ENCODE measurements around the gene CEP112.
"Not testable (repeated sequence)": the region's sequence is repeated elsewhere in the genome, so short reads cannot be mapped to it uniquely, and the experiment has no call there.

CEP112 gene

GRCh38 chr17:65743308-65743655 lies 448.7 kb downstream of the CEP112 start:
- H3K4me3 ChIP-seq: no peak overlapping the region
- H3K9ac ChIP-seq (ENCODE audit: insufficient read length): no peak overlapping the region
- no peaks in the 10 kb centered on the region for H3K36me3 ChIP-seq (ENCODE audit: insufficient read depth, low read length)
- H3K27ac ChIP-seq: no peak overlapping the region
- no peak for DNase-seq (ENCODE audit: low read depth, low spot score)
- H3K9me3 ChIP-seq (ENCODE audit: low read depth, low read length): no peaks in the 10 kb centered on the region
- TF ChIP-seq POLR2AphosphoS5 (IDR thresholded peaks at IDR 0.05; ENCODE audit: borderline replicate concordance, low read depth, low read length) (no peak), EZH2 (IDR thresholded peaks at IDR 0.05) (no peak), FOXP2 (optimal IDR thresholded peaks at IDR 0.05; ENCODE audit: control extremely low read depth, extremely low read length, insufficient read depth) (no peak)

- Histone ChIP-seq H3K27ac (no peak overlapping the region), H3K4me3 (no peak overlapping the region), H3K9me3 (ENCODE audit: low read depth, low read length) (no peaks in the 10 kb centered on the region), H3K36me3 (ENCODE audit: insufficient read depth, low read length) (no peaks in the 10 kb centered on the region), H3K9ac (ENCODE audit: insufficient read length) (no peak overlapping the region)
- no peak for DNase-seq (ENCODE audit: low read depth, low spot score)
- TF ChIP-seq EZH2 (IDR thresholded peaks at IDR 0.05) (no peak), FOXP2 (optimal IDR thresholded peaks at IDR 0.05; ENCODE audit: control extremely low read depth, extremely low read length, insufficient read depth) (no peak), POLR2AphosphoS5 (IDR thresholded peaks at IDR 0.05; ENCODE audit: borderline replicate concordance, low read depth, low read length) (no peak)
These were observed 449.3 kb downstream of the CEP112 start for GRCh38 chr17:65742403-65743307.

GRCh38 chr17:65741710-65742109 lies 450.2 kb downstream of the CEP112 start:
- H3K36me3 ChIP-seq (ENCODE audit: insufficient read depth, low read length): no peaks in the 10 kb centered on the region
- TF ChIP-seq EZH2 (IDR thresholded peaks at IDR 0.05) (no peak), FOXP2 (optimal IDR thresholded peaks at IDR 0.05; ENCODE audit: control extremely low read depth, extremely low read length, insufficient read depth) (no peak), POLR2AphosphoS5 (IDR thresholded peaks at IDR 0.05; ENCODE audit: borderline replicate concordance, low read depth, low read length) (no peak)
- no peak overlapping the region for H3K4me3 ChIP-seq
- no peak for DNase-seq (ENCODE audit: low read depth, low spot score)
- no peaks in the 10 kb centered on the region for H3K9me3 ChIP-seq (ENCODE audit: low read depth, low read length)
- no peak overlapping the region for H3K9ac ChIP-seq (ENCODE audit: insufficient read length)
- no peak overlapping the region for H3K27ac ChIP-seq

- TF ChIP-seq FOXP2 (optimal IDR thresholded peaks at IDR 0.05; ENCODE audit: control extremely low read depth, extremely low read length, insufficient read depth) (no peak), EZH2 (IDR thresholded peaks at IDR 0.05) (no peak), POLR2AphosphoS5 (IDR thresholded peaks at IDR 0.05; ENCODE audit: borderline replicate concordance, low read depth, low read length) (no peak)
- H3K36me3 ChIP-seq (ENCODE audit: insufficient read depth, low read length): no peaks in the 10 kb centered on the region
- H3K27ac ChIP-seq: no peak overlapping the region
- H3K9me3 ChIP-seq (ENCODE audit: low read depth, low read length): no peaks in the 10 kb centered on the region
- no peak overlapping the region for H3K9ac ChIP-seq (ENCODE audit: insufficient read length)
- no peak for DNase-seq (ENCODE audit: low read depth, low spot score)
- H3K4me3 ChIP-seq: no peak overlapping the region
These were observed 452.9 kb downstream of the CEP112 start for GRCh38 chr17:65739034-65739433.

GRCh38 chr17:65737451-65737850 lies 454.5 kb downstream of the CEP112 start:
- TF ChIP-seq FOXP2 (optimal IDR thresholded peaks at IDR 0.05; ENCODE audit: control extremely low read depth, extremely low read length, insufficient read depth) (no peak), POLR2AphosphoS5 (IDR thresholded peaks at IDR 0.05; ENCODE audit: borderline replicate concordance, low read depth, low read length) (no peak), EZH2 (IDR thresholded peaks at IDR 0.05) (no peak)

GRCh38 chr17:65733314-65733713 lies 458.6 kb downstream of the CEP112 start:
- Histone ChIP-seq H3K4me3 (no peak overlapping the region), H3K9me3 (ENCODE audit: low read depth, low read length) (no peaks in the 10 kb centered on the region), H3K27ac (no peak overlapping the region), H3K9ac (ENCODE audit: insufficient read length) (no peak overlapping the region), H3K36me3 (ENCODE audit: insufficient read depth, low read length) (no peaks in the 10 kb centered on the region)
- DNase-seq (ENCODE audit: low read depth, low spot score): no peak
- TF ChIP-seq EZH2 (IDR thresholded peaks at IDR 0.05): no peak
- no peak for TF ChIP-seq POLR2AphosphoS5 (IDR thresholded peaks at IDR 0.05; ENCODE audit: borderline replicate concordance, low read depth, low read length)

More at GRCh38 chr17:65737451-65737850, 454.5 kb downstream of the CEP112 start:
- H3K4me3 ChIP-seq: no peak overlapping the region
- no peak overlapping the region for H3K9ac ChIP-seq (ENCODE audit: insufficient read length)
- no peaks in the 10 kb centered on the region for H3K36me3 ChIP-seq (ENCODE audit: insufficient read depth, low read length)
- no peak overlapping the region for H3K27ac ChIP-seq
- no peaks in the 10 kb centered on the region for H3K9me3 ChIP-seq (ENCODE audit: low read depth, low read length)
- DNase-seq (ENCODE audit: low read depth, low spot score): no peak

GRCh38 chr17:65732667-65733066 lies 459.3 kb downstream of the CEP112 start:
- not testable (repeated sequence) for H3K9ac ChIP-seq (ENCODE audit: insufficient read length); DNase-seq (ENCODE audit: low read depth, low spot score); H3K4me3 ChIP-seq; H3K36me3 ChIP-seq (ENCODE audit: insufficient read depth, low read length); H3K27ac ChIP-seq; H3K9me3 ChIP-seq (ENCODE audit: low read depth, low read length)

- Histone ChIP-seq H3K36me3 (ENCODE audit: insufficient read depth, low read length) (no peaks in the 10 kb centered on the region), H3K4me3 (no peak overlapping the region), H3K9ac (ENCODE audit: insufficient read length) (no peak overlapping the region), H3K9me3 (ENCODE audit: low read depth, low read length) (no peaks in the 10 kb centered on the region), H3K27ac (no peak overlapping the region)
- DNase-seq (ENCODE audit: low read depth, low spot score): no peak
- TF ChIP-seq EZH2 (IDR thresholded peaks at IDR 0.05): no peak
These were observed 461.2 kb downstream of the CEP112 start for GRCh38 chr17:65730711-65731169.

- TF ChIP-seq FOXP2 (optimal IDR thresholded peaks at IDR 0.05; ENCODE audit: control extremely low read depth, extremely low read length, insufficient read depth) (no peak), EZH2 (IDR thresholded peaks at IDR 0.05) (no peak), POLR2AphosphoS5 (IDR thresholded peaks at IDR 0.05; ENCODE audit: borderline replicate concordance, low read depth, low read length) (no peak)
- DNase-seq (ENCODE audit: low read depth, low spot score): no peak
- H3K9me3 ChIP-seq (ENCODE audit: low read depth, low read length): no peaks in the 10 kb centered on the region
- H3K9ac ChIP-seq (ENCODE audit: insufficient read length): no peak overlapping the region
- H3K4me3 ChIP-seq: no peak overlapping the region
- no peak overlapping the region for H3K27ac ChIP-seq
- no peaks in the 10 kb centered on the region for H3K36me3 ChIP-seq (ENCODE audit: insufficient read depth, low read length)
These were observed 462.7 kb downstream of the CEP112 start for GRCh38 chr17:65729207-65729606.

All from SK-N-MC (cell line).